IMR-90 (cell line): ENCODE measurements around the gene CDK17.

Source experiments
- BHLHE40 ChIP-seq: fragments of 150-350 bp; IDR thresholded peaks from 2 replicates; pipeline ENCODE4 v1.6.1; 2016; ENCODE audit warnings: mild to moderate bottlenecking, low read depth, low read length
- CEBPB ChIP-seq: IDR thresholded peaks from 2 replicates; pipeline ENCODE4 v1.6.1; 2012; ENCODE audit warnings: low read depth, low read length, improper control_type of control experiment
- CTCF ChIP-seq: conservative IDR thresholded peaks from 2 replicates; pipeline ENCODE4 v1.5.1; 2012; ENCODE audit warnings: mild to moderate bottlenecking, low read depth, low read length, improper control_type of control experiment
- MAFK ChIP-seq: IDR thresholded peaks from 2 replicates; pipeline ENCODE4 v1.6.1; 2012; ENCODE audit warnings: low read depth, low read length, improper control_type of control experiment
- MAZ ChIP-seq: IDR thresholded peaks from 2 replicates; pipeline ENCODE4 v1.6.1; 2012; ENCODE audit warnings: low read depth, mild to moderate bottlenecking, low read length, improper control_type of control experiment, moderate library complexity, borderline replicate concordance
- NFE2L2 ChIP-seq: fragments of 150-350 bp; IDR thresholded peaks from 2 replicates; pipeline ENCODE4 v1.6.1; 2016; ENCODE audit warnings: low read depth, mild to moderate bottlenecking, low read length
- POLR2A ChIP-seq: IDR thresholded peaks from 2 replicates; pipeline ENCODE4 v1.6.1; 2012; ENCODE audit warnings: mild to moderate bottlenecking, low read depth, low read length
- RFX5 ChIP-seq: IDR thresholded peaks from 2 replicates; pipeline ENCODE4 v1.8.0; 2012; ENCODE audit warnings: low read depth, mild to moderate bottlenecking, low read length, moderate library complexity
- SMC3 ChIP-seq: fragments of 150-350 bp; IDR thresholded peaks from 2 replicates; pipeline ENCODE4 v1.6.1; 2016; ENCODE audit warnings: low read depth, mild to moderate bottlenecking, antibody characterized with exemption, low read length, moderate library complexity

- TF ChIP-seq CTCF (no peak), MAFK (no peak), POLR2A (no peak), BHLHE40 (no peak), SMC3 (no peak), RFX5 (no peak), NFE2L2 (no peak), CEBPB (no peak), MAZ (no peak)
Measured at GRCh38 chr12:96241846-96242256, 158.4 kb downstream of the CDK17 start.
